Gastroesophageal sphincter (tissue), 4 donors: ENCODE data around the gene TEN1. TPM values are rescaled to one million over a fixed set of nuclear protein-coding genes. Genes with fewer than 3 reads are reported as not detected.

ENCODE experiments used
- ATAC-seq: fragments of 150-250 bp; one replicate; pipeline ENCODE4 v1.9.1; 2016; ENCODE audit warnings: mild to moderate bottlenecking, moderate library complexity
- H3K27ac ChIP-seq, 4 donors: fragments of 200-600 bp; sonication (generic) in 3 of 4; 1 replicate in 3 of 4; 2 replicates in 1 of 4; pipeline ENCODE4 v1.5.1; 2016 to 2019
- H3K27me3 ChIP-seq: fragments of 200-600 bp; sonication (generic); one replicate; pipeline ENCODE4 v1.5.1; 2019
- H3K36me3 ChIP-seq, 2 donors: fragments of 200-600 bp; sonication (generic); one replicate each; pipeline ENCODE4 v1.5.1; 2019; ENCODE audit warnings: control low read depth in 1 of 2
- H3K4me1 ChIP-seq, 3 donors: fragments of 200-600 bp; sonication (generic); 1 replicate in 2 of 3; 2 replicates in 1 of 3; pipeline ENCODE4 v1.5.1; 2016 to 2019; ENCODE audit warnings: control low read depth in 2 of 3
- H3K4me3 ChIP-seq, 2 donors: fragments of 200-600 bp; sonication (generic); one replicate each; pipeline ENCODE4 v1.5.1; 2019; ENCODE audit warnings: mild to moderate bottlenecking in 1 of 2, moderate library complexity in 1 of 2
- H3K9me3 ChIP-seq, 3 donors: fragments of 200-600 bp; sonication (generic); one replicate each; pipeline ENCODE4 v1.5.1; 2017 to 2019; ENCODE audit warnings: control low read depth in 2 of 3
- CTCF ChIP-seq, 4 experiments: fragments of 200-600 bp in 2 of 4; fragments of 450-650 bp in 2 of 4; sonication (generic) in 1 of 4; IDR thresholded peaks; one replicate each; pipeline ENCODE4 v1.5.1; 2017 to 2019; ENCODE audit warnings: antibody characterized with exemption in 4 of 4, mild to moderate bottlenecking in 2 of 4, moderate library complexity in 2 of 4
- EP300 ChIP-seq: sonication (generic); formaldehyde crosslinking; IDR thresholded peaks from one replicate; pipeline ENCODE4 v1.6.1; 2017; ENCODE audit warnings: antibody characterized with exemption, mild to moderate bottlenecking
- POLR2A ChIP-seq, 2 donors: fragments of 450-650 bp; IDR thresholded peaks; one replicate each; pipeline ENCODE4 v1.6.1; 2017; ENCODE audit warnings: antibody characterized with exemption in 2 of 2, mild to moderate bottlenecking in 2 of 2, moderate library complexity in 1 of 2
- POLR2AphosphoS5 ChIP-seq: sonication (generic); formaldehyde crosslinking; IDR thresholded peaks from one replicate; pipeline ENCODE4 v1.6.1; 2017; ENCODE audit warnings: antibody characterized with exemption
- WGBS, 2 donors: methylation state at CpG; one replicate each; pipeline ENCODE4 v1.1.5; 2018; ENCODE audit warnings: low coverage in 1 of 2; 5-methylcytosine and 5-hydroxymethylcytosine counted together
- total RNA-seq, 4 donors: library from RNA; depleted of rRNA; stranded (reverse); fragments of >200 nt; gene quantifications; one replicate each; pipeline ENCODE4 v1.1.0, GENCODE V29; 2016

TEN1 gene, protein sequence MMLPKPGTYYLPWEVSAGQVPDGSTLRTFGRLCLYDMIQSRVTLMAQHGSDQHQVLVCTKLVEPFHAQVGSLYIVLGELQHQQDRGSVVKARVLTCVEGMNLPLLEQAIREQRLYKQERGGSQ
- total RNA-seq = 10 to 100 TPM in 1 of 4 donors, 1 to 10 TPM in 3; 6.7 to 12.8 (median 7.9) TPM

- Histone ChIP-seq H3K9me3 (no peaks in the 10 kb centered on the region), H3K4me1 (peaks cover 0 to 53% (median 14%) of the 10 kb centered on the region in 3 donors), H3K27me3 (no peaks in the 10 kb centered on the region), H3K36me3 (peaks cover 0 to 6% of the 10 kb centered on the region in 2 donors), H3K4me3 (peak within 1 kb of the TSS; percentile 72 to 89), H3K27ac (peak within 1 kb of the TSS; percentile 91 to 99 (median 98))
- TF ChIP-seq CTCF (IDR thresholded peaks at IDR 0.05) = peak in 3 of 4 experiments; percentile 46 to 62 (median 54)
- TF ChIP-seq POLR2AphosphoS5 = peak; percentile 95
- TF ChIP-seq EP300 = no peak
- peak; percentile 81 to 83 for TF ChIP-seq POLR2A (IDR thresholded peaks at IDR 0.05)
- 0% methylated on average over 1 to 9 of the region's 72 CpGs for WGBS, 2 donors
- peak; percentile 98 for ATAC-seq
These were observed at the start of gene TEN1, which contains the start of gene ACOX1 for GRCh38 chr17:75978938-75979704. TEN1 (plus strand) TSS chr17:75979240; CDS start chr17:75986193, 6,953 bp downstream. ACOX1 (minus strand) TSS chr17:75979166; CDS start chr17:75979073, 93 bp downstream.

- 80 to 100% methylated on average over 3 to 4 of the region's 4 CpGs for WGBS, 2 donors
- no peaks in the 10 kb centered on the region for H3K9me3 ChIP-seq
- no peak for TF ChIP-seq POLR2A (IDR thresholded peaks at IDR 0.05)
- TF ChIP-seq EP300 = no peak
- TF ChIP-seq POLR2AphosphoS5 = no peak
- TF ChIP-seq CTCF (IDR thresholded peaks at IDR 0.05) = no peak
- H3K36me3 ChIP-seq = peaks cover 0 to 43% of the 10 kb centered on the region in 2 donors
- no peaks in the 10 kb centered on the region for H3K4me1 ChIP-seq
- no peak overlapping the region for H3K27ac ChIP-seq
- H3K27me3 ChIP-seq = no peaks in the 10 kb centered on the region
- no peak for ATAC-seq
- H3K4me3 ChIP-seq = no peak overlapping the region
These were observed 48.0 kb upstream of the TEN1 start for GRCh38 chr17:75931062-75931461.

DNA sequence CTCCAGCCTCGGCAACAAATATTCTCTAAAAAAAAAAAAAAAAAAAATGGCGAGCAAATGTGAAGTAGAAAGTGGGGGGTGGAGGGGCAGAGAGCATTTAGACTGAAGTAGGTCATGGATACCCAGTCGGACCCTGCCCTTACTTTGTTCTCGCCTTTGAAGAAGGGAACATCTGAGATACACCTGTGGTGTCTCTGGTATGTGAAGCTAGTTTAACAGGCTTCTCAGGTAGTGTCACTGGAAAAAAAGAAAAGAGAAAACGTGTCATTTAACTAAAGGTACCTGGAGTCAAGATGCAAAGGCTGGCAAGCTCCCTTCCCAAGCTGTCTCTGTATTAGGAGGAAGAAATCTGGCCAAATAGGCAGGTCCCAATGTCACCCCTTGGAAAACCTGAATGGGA is 46.2 kb upstream of the TEN1 start:
- TF ChIP-seq POLR2A (IDR thresholded peaks at IDR 0.05) (no peak), POLR2AphosphoS5 (no peak), CTCF (IDR thresholded peaks at IDR 0.05) (no peak), EP300 (no peak)
- ATAC-seq = no peak
- 83 to 90% methylated on average over 2 to 4 of the region's 5 CpGs for WGBS, 2 donors
- Histone ChIP-seq H3K4me1 (no peaks in the 10 kb centered on the region), H3K36me3 (peaks cover 0 to 25% of the 10 kb centered on the region in 2 donors), H3K4me3 (no peak overlapping the region), H3K27ac (no peak overlapping the region), H3K27me3 (no peaks in the 10 kb centered on the region), H3K9me3 (no peaks in the 10 kb centered on the region)

DNA sequence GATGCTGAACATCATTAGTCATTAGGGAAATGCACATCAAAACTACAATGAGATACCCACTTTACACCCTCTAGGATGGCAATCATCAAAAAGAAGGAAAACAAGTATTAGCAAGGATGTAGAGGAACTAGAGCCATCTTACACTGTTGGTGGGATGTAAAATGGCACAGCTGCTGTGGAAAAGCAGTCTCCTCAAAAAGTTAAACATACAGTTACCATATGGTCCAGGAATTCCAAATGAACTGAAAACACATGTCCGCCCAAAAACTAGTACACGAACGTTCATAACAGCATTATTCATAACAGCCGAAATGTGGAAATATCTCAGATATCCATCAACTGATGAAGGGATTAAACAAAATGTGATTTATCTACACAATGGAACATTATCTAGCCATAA is 45.2 kb upstream of the TEN1 start:
- H3K27me3 ChIP-seq = no peaks in the 10 kb centered on the region
- no peaks in the 10 kb centered on the region for H3K9me3 ChIP-seq
- no peak for ATAC-seq
- TF ChIP-seq POLR2A (IDR thresholded peaks at IDR 0.05) = no peak
- TF ChIP-seq POLR2AphosphoS5 = no peak
- no peak for TF ChIP-seq EP300
- no peak for TF ChIP-seq CTCF (IDR thresholded peaks at IDR 0.05)
- H3K4me3 ChIP-seq = no peak overlapping the region
- H3K36me3 ChIP-seq = peaks cover 0 to 24% of the 10 kb centered on the region in 2 donors
- H3K4me1 ChIP-seq = no peaks in the 10 kb centered on the region
- no peak overlapping the region for H3K27ac ChIP-seq
- 60 to 72% methylated on average over 4 of the region's 4 CpGs for WGBS, 2 donors

DNA sequence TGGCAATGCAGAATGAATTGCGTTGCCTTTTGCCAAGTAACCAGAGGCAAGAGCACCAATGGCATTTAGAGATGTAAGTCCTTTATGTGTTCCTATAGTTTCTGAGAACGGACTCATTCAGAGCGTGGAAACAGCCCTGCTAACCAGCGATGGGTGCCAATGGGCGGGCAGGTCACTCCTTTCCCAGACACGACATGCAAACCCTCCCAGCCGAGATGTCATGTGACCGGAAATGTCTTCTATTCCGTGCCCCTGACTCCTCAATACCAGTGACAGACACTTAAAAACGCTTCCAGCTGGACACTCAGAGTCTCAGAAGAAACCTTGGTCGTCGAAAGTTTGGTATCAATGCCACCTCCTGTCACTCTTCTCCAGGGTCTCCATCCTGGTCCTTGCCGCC is 41.4 kb upstream of the TEN1 start:
- Histone ChIP-seq H3K4me3 (no peak overlapping the region), H3K4me1 (peaks cover 0 to 20% (median 5%) of the 10 kb centered on the region in 3 donors), H3K27ac (no peak overlapping the region), H3K9me3 (no peaks in the 10 kb centered on the region), H3K36me3 (peaks cover 0 to 4% of the 10 kb centered on the region in 2 donors), H3K27me3 (no peaks in the 10 kb centered on the region)
- TF ChIP-seq CTCF (IDR thresholded peaks at IDR 0.05) (no peak), POLR2AphosphoS5 (no peak), POLR2A (IDR thresholded peaks at IDR 0.05) (no peak), EP300 (no peak)
- ATAC-seq = no peak
- WGBS, 2 donors = 85 to 87% methylated on average over 6 to 9 of the region's 13 CpGs
